Natural killer cell (primary cell): ENCODE data around the gene CD58. TPM values are rescaled to one million over a fixed set of nuclear protein-coding genes. Genes with fewer than 3 reads are reported as not detected.
A peak's percentile ranks its signal among the peaks of the same experiment; 100 is the strongest.

Experiments
- ATAC-seq, 3 donors: fragments of 150-1000 bp in 2 of 3; fragments of 200-7000 bp in 1 of 3; cut with Tn5 transposase; 1 replicate in 1 of 3; 2 replicates in 2 of 3; pipeline ENCODE4 v1.10.0; 2021; ENCODE audit warnings: mild to moderate bottlenecking in 2 of 3, moderate library complexity in 2 of 3
- DNase-seq, 2 donors: peaks; one replicate each; pipeline versions ENCODE4 v3.0.0 to v3.0.0-alpha.2; 2013 to 2021; ENCODE audit warnings: mixed read lengths in 1 of 2
- H3K27ac ChIP-seq: one replicate; pipeline ENCODE4 v1.5.1; 2013; ENCODE audit warnings: mild to moderate bottlenecking, low read length
- H3K27me3 ChIP-seq: one replicate; pipeline ENCODE4 v1.6.1; 2013; ENCODE audit warnings: low read length; ENCODE audit not compliant: control insufficient read depth, insufficient read depth
- H3K36me3 ChIP-seq: one replicate; pipeline ENCODE4 v1.6.1; 2013; ENCODE audit warnings: low read length; ENCODE audit not compliant: control insufficient read depth, insufficient read depth
- H3K4me1 ChIP-seq: one replicate; pipeline ENCODE4 v1.6.1; 2013; ENCODE audit warnings: low read length; ENCODE audit not compliant: control insufficient read depth, insufficient read depth
- H3K4me3 ChIP-seq: one replicate; pipeline ENCODE4 v1.5.1; 2013; ENCODE audit warnings: low read length
- H3K9me3 ChIP-seq: one replicate; pipeline ENCODE4 v1.6.1; 2013; ENCODE audit warnings: low read length; ENCODE audit not compliant: control insufficient read depth, insufficient read depth
- H3K27ac Mint-ChIP-seq, 2 donors: one replicate each; pipeline ENCODE4 v1.8.0; 2022; ENCODE audit warnings: mild to moderate bottlenecking in 2 of 2, mixed read lengths in 2 of 2, moderate library complexity in 1 of 2
- H3K27me3 Mint-ChIP-seq, 2 donors: one replicate each; pipeline ENCODE4 v1.8.0; 2022; ENCODE audit warnings: low read depth in 2 of 2, mixed read lengths in 2 of 2
- H3K36me3 Mint-ChIP-seq: one replicate; pipeline ENCODE4 v1.8.0; 2022; ENCODE audit warnings: mixed read lengths
- H3K4me1 Mint-ChIP-seq, 2 donors: one replicate each; pipeline ENCODE4 v1.8.0; 2022; ENCODE audit warnings: mixed read lengths in 2 of 2
- H3K4me3 Mint-ChIP-seq: one replicate; pipeline ENCODE4 v1.8.0; 2022; ENCODE audit warnings: mild to moderate bottlenecking, moderate library complexity, mixed read lengths
- H3K9me3 Mint-ChIP-seq, 2 donors: one replicate each; pipeline ENCODE4 v1.8.0; 2022; ENCODE audit warnings: mixed read lengths in 2 of 2
- WGBS: methylation state at CpG from one replicate; pipeline ENCODE4 v1.1.7; 2013; ENCODE audit warnings: missing lambda C conversion rate; ENCODE audit not compliant: insufficient coverage; 5-methylcytosine and 5-hydroxymethylcytosine counted together
- intact Hi-C: fragments of 100-400 bp; cut with micrococcal nuclease; formaldehyde crosslinking; loops from one replicate; pipeline ENCODE4 v1.14.2; 2022
- total RNA-seq, 4 donors: library from RNA; stranded (reverse); fragments of 120-200 nt in 1 of 4; gene quantifications; one replicate each; pipeline versions ENCODE4 v1.2.3 to v1.2.4, GENCODE V29; 2013 to 2022
- TF ChIP-seq, protein P1 (sequence below): fragments of 200-600 bp; IDR thresholded peaks from one replicate; pipeline ENCODE4 v1.8.0; 2022; ENCODE audit warnings: antibody characterized with exemption

Gene CD58
- total RNA-seq, 3 donors from 2014 or later (not counting 1 experiment from before 2014, with no cell fraction given), result 27.4 to 34.0 (median 28.6) TPM

DNA sequence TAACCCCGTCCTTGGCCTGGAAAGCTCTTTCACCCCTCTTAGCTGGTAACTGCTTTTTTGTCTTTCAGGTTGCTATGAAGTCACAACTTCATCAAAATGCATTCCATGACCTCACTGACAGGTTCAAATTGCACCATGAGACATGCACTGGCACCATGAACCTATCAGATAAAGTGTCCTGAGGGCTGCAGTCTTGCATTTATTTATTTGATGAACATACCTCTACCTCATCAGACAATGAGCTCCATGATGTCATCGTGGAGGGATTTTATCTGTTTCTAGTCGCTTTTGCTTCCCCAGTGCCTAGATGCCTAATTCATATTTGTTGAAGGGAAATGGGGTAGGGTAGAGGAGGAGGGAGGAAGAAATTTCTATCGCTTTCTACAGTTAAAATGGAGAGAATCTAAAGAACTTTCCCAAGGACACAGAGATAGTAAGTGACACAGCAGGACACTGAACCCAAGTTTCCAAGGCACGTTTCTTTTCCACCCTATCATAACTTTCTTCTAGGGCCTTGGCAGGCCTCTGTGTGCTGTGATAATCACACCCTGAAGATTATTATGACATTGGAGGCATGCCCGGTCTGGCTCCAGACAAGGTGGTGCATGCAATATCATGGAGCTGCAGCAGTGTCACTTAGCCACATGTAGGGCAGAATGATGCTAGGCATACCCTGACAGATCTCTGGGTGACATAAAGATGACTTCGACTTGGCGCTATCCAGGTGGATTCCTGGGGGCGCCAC, 69.5 kb downstream of the CD58 start:
- H3K4me3 ChIP-seq, result no peak overlapping the region
- 97% methylated on average over 8 of the region's 9 CpGs for WGBS
- ATAC-seq, result no peak
- H3K4me1 ChIP-seq, result peaks cover 56% of the 10 kb centered on the region
- no peak overlapping the region for H3K4me3 Mint-ChIP-seq
- H3K27ac Mint-ChIP-seq, result peak overlapping the region; percentile 98 to 99
- no peaks in the 10 kb centered on the region for H3K27me3 Mint-ChIP-seq
- TF ChIP-seq, protein P1, sequence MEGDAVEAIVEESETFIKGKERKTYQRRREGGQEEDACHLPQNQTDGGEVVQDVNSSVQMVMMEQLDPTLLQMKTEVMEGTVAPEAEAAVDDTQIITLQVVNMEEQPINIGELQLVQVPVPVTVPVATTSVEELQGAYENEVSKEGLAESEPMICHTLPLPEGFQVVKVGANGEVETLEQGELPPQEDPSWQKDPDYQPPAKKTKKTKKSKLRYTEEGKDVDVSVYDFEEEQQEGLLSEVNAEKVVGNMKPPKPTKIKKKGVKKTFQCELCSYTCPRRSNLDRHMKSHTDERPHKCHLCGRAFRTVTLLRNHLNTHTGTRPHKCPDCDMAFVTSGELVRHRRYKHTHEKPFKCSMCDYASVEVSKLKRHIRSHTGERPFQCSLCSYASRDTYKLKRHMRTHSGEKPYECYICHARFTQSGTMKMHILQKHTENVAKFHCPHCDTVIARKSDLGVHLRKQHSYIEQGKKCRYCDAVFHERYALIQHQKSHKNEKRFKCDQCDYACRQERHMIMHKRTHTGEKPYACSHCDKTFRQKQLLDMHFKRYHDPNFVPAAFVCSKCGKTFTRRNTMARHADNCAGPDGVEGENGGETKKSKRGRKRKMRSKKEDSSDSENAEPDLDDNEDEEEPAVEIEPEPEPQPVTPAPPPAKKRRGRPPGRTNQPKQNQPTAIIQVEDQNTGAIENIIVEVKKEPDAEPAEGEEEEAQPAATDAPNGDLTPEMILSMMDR, result no peak
- no peak for DNase-seq
- no peaks in the 10 kb centered on the region for H3K9me3 ChIP-seq
- no peaks in the 10 kb centered on the region for H3K36me3 ChIP-seq
- intact Hi-C loops, result loop anchor here (5.0 to 10.0 kb wide), 2 partner anchors 64 to 1154 kb away; no protein-coding TSS in a partner anchor
- H3K27ac ChIP-seq, result no peak overlapping the region
- peaks cover 68 to 73% of the 10 kb centered on the region in 2 donors for H3K4me1 Mint-ChIP-seq
- no peaks in the 10 kb centered on the region for H3K9me3 Mint-ChIP-seq
- H3K27me3 ChIP-seq, result no peaks in the 10 kb centered on the region
- no peaks in the 10 kb centered on the region for H3K36me3 Mint-ChIP-seq

DNA sequence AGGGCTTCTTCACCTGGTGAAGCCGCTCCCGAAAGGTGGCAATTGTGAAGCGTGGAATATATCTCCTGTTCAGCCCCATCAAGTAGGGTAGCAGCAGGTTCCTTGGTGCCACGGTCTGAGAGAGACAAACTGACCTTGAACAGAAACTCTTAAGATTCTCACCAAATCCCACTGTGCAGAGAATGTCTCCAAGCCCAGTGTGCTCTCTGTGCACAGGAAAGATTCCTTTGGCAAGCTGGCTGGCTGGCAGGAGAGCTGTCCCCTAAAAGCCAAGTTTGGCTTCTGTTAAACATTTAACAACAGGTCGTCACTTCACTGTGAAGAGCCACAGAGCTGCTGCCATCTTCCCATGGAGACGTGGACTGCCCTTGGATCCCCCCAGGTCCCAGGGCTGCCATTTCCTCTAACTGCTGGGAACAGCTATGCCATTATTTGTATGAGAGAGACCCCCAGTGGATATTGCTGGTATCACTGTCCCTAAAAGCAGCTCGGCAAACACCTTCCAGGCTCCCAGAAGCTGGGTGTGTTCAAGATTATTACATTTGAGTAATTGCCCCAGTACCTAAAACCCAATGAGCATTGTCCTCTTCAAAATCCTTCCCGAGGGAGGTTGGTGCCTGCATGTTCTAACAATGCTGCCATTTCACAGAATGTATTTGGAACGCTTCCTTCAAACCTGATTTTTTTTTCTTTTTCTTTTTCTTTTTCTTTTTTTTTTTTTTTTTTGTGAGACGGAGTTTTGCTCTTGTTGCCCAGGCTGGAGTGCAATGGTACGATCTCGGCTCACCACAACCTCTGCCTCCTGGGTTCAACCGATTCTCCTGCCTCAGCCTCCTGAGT, 71.8 kb downstream of the CD58 start:
- Histone ChIP-seq H3K36me3 (no peaks in the 10 kb centered on the region), H3K27me3 (no peaks in the 10 kb centered on the region), H3K9me3 (no peaks in the 10 kb centered on the region), H3K4me1 (peaks cover 39% of the 10 kb centered on the region), H3K4me3 (no peak overlapping the region), H3K27ac (no peak overlapping the region)
- H3K4me3 Mint-ChIP-seq, result no peak overlapping the region
- H3K4me1 Mint-ChIP-seq, result peaks cover 46 to 59% of the 10 kb centered on the region in 2 donors
- DNase-seq, result peak; percentile 40 to 79
- intact Hi-C loops, result loop anchor here (1.0 to 5.0 kb wide), 3 partner anchors 14 to 692 kb away; no protein-coding TSS in a partner anchor
- peak overlapping the region; percentile 23 to 73 for H3K27ac Mint-ChIP-seq
- H3K36me3 Mint-ChIP-seq, result no peaks in the 10 kb centered on the region
- TF ChIP-seq, protein P1, result peak; percentile 79
- H3K9me3 Mint-ChIP-seq, result no peaks in the 10 kb centered on the region
- peak; percentile 64 to 73 (median 70) for ATAC-seq
- no peaks in the 10 kb centered on the region for H3K27me3 Mint-ChIP-seq
- 67% methylated on average over 13 of the region's 13 CpGs for WGBS

DNA sequence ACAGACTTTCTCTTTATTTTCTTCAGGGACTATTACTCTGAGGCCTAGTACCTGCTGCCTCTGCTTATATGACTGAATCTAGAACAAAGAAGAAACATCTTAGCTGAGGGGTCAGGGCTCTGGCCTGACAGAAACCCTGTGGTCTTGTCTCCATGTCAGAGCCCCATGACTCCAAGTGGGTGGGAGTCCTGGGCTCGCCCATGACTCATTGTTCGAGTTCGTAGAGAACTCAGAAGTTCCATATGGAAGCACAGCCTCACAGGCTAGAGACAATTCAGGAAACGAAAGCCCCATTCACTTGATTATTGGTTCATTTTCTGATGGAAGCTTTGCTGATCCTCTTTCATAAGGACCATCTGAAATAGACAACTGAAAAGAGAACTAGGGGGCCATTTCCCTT, 73.2 kb downstream of the CD58 start:
- Mint-ChIP-seq H3K9me3 (no peaks in the 10 kb centered on the region), H3K4me1 (peaks cover 34 to 48% of the 10 kb centered on the region in 2 donors), H3K27ac (peak overlapping the region in 1 of 2 donors; percentile 72), H3K27me3 (no peaks in the 10 kb centered on the region), H3K36me3 (no peaks in the 10 kb centered on the region), H3K4me3 (no peak overlapping the region)
- H3K27me3 ChIP-seq, result no peaks in the 10 kb centered on the region
- no peak overlapping the region for H3K4me3 ChIP-seq
- intact Hi-C loops, result loop anchor here (5.0 kb wide), 1 partner anchor 690 kb away; no protein-coding TSS in a partner anchor
- WGBS, result 92% methylated on average over 4 of the region's 4 CpGs
- H3K27ac ChIP-seq, result no peak overlapping the region
- DNase-seq (no peak), ATAC-seq (no peak)
- TF ChIP-seq, protein P1, result no peak
- H3K9me3 ChIP-seq, result no peaks in the 10 kb centered on the region
- no peaks in the 10 kb centered on the region for H3K36me3 ChIP-seq
- H3K4me1 ChIP-seq, result peaks cover 26% of the 10 kb centered on the region
